Kidney glomerular epithelial cell (primary cell): ENCODE measurements around the gene NEURL3.
"Not testable (repeated sequence)": the region's sequence is repeated elsewhere in the genome, so short reads cannot be mapped to it uniquely, and the experiment has no call there.

Experiments
- DNase-seq: peaks from one replicate; lab custom pipeline; 2025; lab: John Stamatoyannopoulos, UW

The NEURL3 gene

GRCh38 chr2:96484091-96484490 is 21.1 kb downstream of the NEURL3 start:
- no peak for DNase-seq

GRCh38 chr2:96477458-96477857 is 27.7 kb downstream of the NEURL3 start:
- no peak for DNase-seq

GRCh38 chr2:96471772-96472171 is 33.4 kb downstream of the NEURL3 start:
- DNase-seq = no peak

- no peak for DNase-seq
Observed at GRCh38 chr2:96470636-96471035, 34.5 kb downstream of the NEURL3 start.

GRCh38 chr2:96470109-96470508 is 35.0 kb downstream of the NEURL3 start:
- no peak for DNase-seq

GRCh38 chr2:96468904-96469303 is 36.3 kb downstream of the NEURL3 start:
- DNase-seq = no peak

GRCh38 chr2:96464651-96465050 is 40.5 kb downstream of the NEURL3 start:
- DNase-seq = no peak

- no peak for DNase-seq
Observed at GRCh38 chr2:96464061-96464460, 41.1 kb downstream of the NEURL3 start.

GRCh38 chr2:96463119-96463518 is 42.0 kb downstream of the NEURL3 start:
- DNase-seq = no peak

GRCh38 chr2:96461616-96462015 is 43.5 kb downstream of the NEURL3 start:
- not testable (repeated sequence) for DNase-seq

GRCh38 chr2:96452053-96452452 is 53.1 kb downstream of the NEURL3 start:
- DNase-seq = no peak

GRCh38 chr2:96449637-96450036 is 55.5 kb downstream of the NEURL3 start:
- DNase-seq = no peak

GRCh38 chr2:96449174-96449573 is 56.0 kb downstream of the NEURL3 start:
- no peak for DNase-seq

- no peak for DNase-seq
Observed at GRCh38 chr2:96447726-96448125, 57.4 kb downstream of the NEURL3 start.
